ENCODE measurements around the gene GALNT10.

DNA sequence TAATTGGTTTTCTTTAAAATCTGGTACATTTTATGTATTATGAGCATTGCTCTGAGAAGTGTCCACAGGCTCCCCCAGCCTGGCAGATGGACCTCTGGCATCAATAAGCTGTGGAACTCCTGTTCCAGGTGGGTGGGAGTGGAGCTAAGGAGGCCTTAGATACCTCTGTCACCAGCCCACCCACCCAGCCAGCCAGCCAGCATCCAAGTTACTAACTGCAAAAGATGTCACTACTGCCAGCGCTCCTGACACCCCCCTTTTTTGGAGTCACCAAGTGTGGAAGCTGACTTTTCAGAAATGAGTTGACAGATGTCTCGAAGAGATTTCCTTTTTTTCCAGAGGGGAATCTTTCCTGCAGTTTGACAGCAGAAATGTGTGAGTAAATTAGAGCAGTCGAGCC lies 111.2 kb downstream of the GALNT10 start:
- TF ChIP-seq, protein P1, sequence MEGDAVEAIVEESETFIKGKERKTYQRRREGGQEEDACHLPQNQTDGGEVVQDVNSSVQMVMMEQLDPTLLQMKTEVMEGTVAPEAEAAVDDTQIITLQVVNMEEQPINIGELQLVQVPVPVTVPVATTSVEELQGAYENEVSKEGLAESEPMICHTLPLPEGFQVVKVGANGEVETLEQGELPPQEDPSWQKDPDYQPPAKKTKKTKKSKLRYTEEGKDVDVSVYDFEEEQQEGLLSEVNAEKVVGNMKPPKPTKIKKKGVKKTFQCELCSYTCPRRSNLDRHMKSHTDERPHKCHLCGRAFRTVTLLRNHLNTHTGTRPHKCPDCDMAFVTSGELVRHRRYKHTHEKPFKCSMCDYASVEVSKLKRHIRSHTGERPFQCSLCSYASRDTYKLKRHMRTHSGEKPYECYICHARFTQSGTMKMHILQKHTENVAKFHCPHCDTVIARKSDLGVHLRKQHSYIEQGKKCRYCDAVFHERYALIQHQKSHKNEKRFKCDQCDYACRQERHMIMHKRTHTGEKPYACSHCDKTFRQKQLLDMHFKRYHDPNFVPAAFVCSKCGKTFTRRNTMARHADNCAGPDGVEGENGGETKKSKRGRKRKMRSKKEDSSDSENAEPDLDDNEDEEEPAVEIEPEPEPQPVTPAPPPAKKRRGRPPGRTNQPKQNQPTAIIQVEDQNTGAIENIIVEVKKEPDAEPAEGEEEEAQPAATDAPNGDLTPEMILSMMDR (IDR thresholded peaks at IDR 0.05; ENCODE audit: insufficient read depth, low read depth, low read length): no peak
- TF ChIP-seq EZH2 (IDR thresholded peaks at IDR 0.05; ENCODE audit: insufficient read depth, low read length): no peak
